ENCODE data around the gene DOK6.

The DOK6 gene

DNA sequence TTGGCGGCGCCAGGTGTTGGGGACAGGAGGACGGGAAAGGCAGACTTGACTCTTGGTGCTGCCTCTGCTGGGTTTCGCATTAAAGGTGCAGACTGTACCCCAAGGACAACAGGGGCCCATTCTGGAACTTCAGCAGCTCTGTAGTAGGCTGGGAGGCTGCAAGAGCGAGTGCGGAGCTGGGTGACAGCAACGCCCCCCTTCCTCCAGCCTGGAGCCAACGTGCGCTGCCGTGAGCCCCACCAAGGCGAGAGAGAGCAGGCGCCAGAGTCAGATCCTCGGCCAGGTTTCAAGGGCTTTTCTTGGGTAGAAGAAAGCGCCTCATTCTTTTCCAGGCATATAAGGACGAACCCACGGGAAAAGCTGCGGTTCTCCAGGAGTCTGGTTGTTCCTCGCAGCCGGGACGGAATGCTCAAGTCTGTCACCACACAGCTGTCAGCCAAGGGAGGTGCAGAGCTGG is 1.9 kb downstream of the DOK6 start:
- in situ Hi-C loops (cut with HindIII; ENCODE audit: low pct_ligation_motif_present, low sequenced_read_pairs), result no loop called here
- no peaks in the 10 kb centered on the region for H3K36me3 ChIP-seq (replicated peaks)
- no peak overlapping the region for H3K27ac ChIP-seq
- no peak for TF ChIP-seq CTCF (IDR thresholded peaks at IDR 0.05; ENCODE audit: low read depth, low read length, missing control alignments)
- no peaks in the 10 kb centered on the region for H3K27me3 ChIP-seq (replicated peaks)
- peak overlapping the region; percentile 29 for H3K4me3 ChIP-seq (ENCODE audit: low read depth, low read length)
- no peak for DNase-seq

GRCh38 chr18:69408522-69408921 is 7.8 kb downstream of the DOK6 start:
- in situ Hi-C loops (cut with HindIII; ENCODE audit: low pct_ligation_motif_present, low sequenced_read_pairs), result no loop called here
- Histone ChIP-seq H3K27ac (no peak overlapping the region), H3K4me3 (ENCODE audit: low read depth, low read length) (no peak overlapping the region), H3K36me3 (replicated peaks) (no peaks in the 10 kb centered on the region), H3K27me3 (replicated peaks) (no peaks in the 10 kb centered on the region)
- no peak for TF ChIP-seq CTCF (IDR thresholded peaks at IDR 0.05; ENCODE audit: low read depth, low read length, missing control alignments)
- DNase-seq, result no peak

DNA sequence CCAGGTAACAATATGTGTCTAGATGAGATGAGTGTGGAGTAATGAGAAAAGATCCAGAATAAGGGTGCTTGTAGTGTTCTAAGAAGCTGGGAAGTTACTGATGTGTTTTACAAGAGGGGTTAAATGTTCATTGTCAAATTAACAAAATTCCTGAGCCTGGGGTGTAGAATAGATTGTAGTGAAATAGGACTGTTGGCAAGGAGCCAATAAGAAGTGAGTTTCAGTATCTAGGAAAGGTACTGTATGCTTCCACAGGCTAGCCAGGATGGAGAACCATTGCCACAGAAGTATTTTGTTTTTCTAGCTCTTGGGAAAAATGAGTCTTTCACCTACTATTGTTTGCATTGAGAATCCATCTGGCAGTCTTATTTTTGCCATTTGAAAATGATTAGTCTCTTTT is 10.5 kb downstream of the DOK6 start:
- no peak for DNase-seq
- no peaks in the 10 kb centered on the region for H3K36me3 ChIP-seq (replicated peaks)
- H3K27me3 ChIP-seq (replicated peaks), result no peaks in the 10 kb centered on the region
- in situ Hi-C loops (cut with HindIII; ENCODE audit: low pct_ligation_motif_present, low sequenced_read_pairs), result no loop called here
- no peak overlapping the region for H3K4me3 ChIP-seq (ENCODE audit: low read depth, low read length)
- H3K27ac ChIP-seq, result no peak overlapping the region
- no peak for TF ChIP-seq CTCF (IDR thresholded peaks at IDR 0.05; ENCODE audit: low read depth, low read length, missing control alignments)

- no peak for TF ChIP-seq CTCF (IDR thresholded peaks at IDR 0.05; ENCODE audit: low read depth, low read length, missing control alignments)
Measured at GRCh38 chr18:69414184-69414583, 13.5 kb downstream of the DOK6 start.

GRCh38 chr18:69432847-69433246 is 32.2 kb downstream of the DOK6 start:
- no peak for DNase-seq
- H3K27ac ChIP-seq, result no peak overlapping the region
- H3K4me3 ChIP-seq (ENCODE audit: low read depth, low read length), result no peak overlapping the region
- H3K36me3 ChIP-seq (replicated peaks), result no peaks in the 10 kb centered on the region
- in situ Hi-C loops (cut with HindIII; ENCODE audit: low pct_ligation_motif_present, low sequenced_read_pairs), result no loop called here
- TF ChIP-seq CTCF (IDR thresholded peaks at IDR 0.05; ENCODE audit: low read depth, low read length, missing control alignments), result no peak
- no peaks in the 10 kb centered on the region for H3K27me3 ChIP-seq (replicated peaks)

More at GRCh38 chr18:69414184-69414583, 13.5 kb downstream of the DOK6 start:
- no peak for DNase-seq
- H3K4me3 ChIP-seq (ENCODE audit: low read depth, low read length), result no peak overlapping the region
- no peaks in the 10 kb centered on the region for H3K36me3 ChIP-seq (replicated peaks)
- H3K27me3 ChIP-seq (replicated peaks), result no peaks in the 10 kb centered on the region
- in situ Hi-C loops (cut with HindIII; ENCODE audit: low pct_ligation_motif_present, low sequenced_read_pairs), result no loop called here
- no peak overlapping the region for H3K27ac ChIP-seq

- no peak overlapping the region for H3K4me3 ChIP-seq (ENCODE audit: low read depth, low read length)
- no peak for TF ChIP-seq CTCF (IDR thresholded peaks at IDR 0.05; ENCODE audit: low read depth, low read length, missing control alignments)
- DNase-seq, result no peak
- H3K36me3 ChIP-seq (replicated peaks), result no peaks in the 10 kb centered on the region
- H3K27ac ChIP-seq, result no peak overlapping the region
- H3K27me3 ChIP-seq (replicated peaks), result no peaks in the 10 kb centered on the region
- in situ Hi-C loops (cut with HindIII; ENCODE audit: low pct_ligation_motif_present, low sequenced_read_pairs), result no loop called here
Measured at GRCh38 chr18:69435000-69435399, 34.3 kb downstream of the DOK6 start.

All from brain microvascular endothelial cell (primary cell).